ENCODE measurements around the gene METAP1D.

DNA sequence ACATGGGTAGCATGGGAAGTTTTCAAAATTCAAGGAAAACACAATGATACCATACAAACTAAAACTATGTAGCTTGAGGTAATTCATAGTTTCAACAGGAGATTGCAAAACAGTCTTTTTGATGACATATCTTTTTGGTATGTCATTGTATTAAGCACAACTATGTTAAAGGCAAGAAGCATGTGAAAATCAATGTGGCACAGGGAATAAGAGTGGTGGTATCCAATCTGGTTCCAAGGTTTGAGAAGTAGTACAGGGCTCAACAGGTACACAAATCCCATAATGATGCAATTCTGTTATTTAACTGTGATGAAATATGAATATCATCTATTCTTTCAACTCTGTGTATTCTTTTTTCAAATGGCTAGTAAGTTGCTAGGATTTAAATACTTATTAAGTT lies 119.3 kb downstream of the METAP1D start:
- no peak for TF ChIP-seq POLR2A (IDR thresholded peaks at IDR 0.05; ENCODE audit: low read length)
- no peak for TF ChIP-seq GATA1 (IDR thresholded peaks at IDR 0.05; ENCODE audit: low read depth, low read length)
